ENCODE results near the gene NOS3. TPM values are rescaled to one million over a fixed set of nuclear protein-coding genes. Genes with fewer than 3 reads are reported as not detected.
"Not testable (repeated sequence)": the region's sequence is repeated elsewhere in the genome, so short reads cannot be mapped to it uniquely, and the experiment has no call there.

NOS3 gene
- total RNA-seq, 1 experiment from 2014 or later: 0.60 TPM

- no peak for DNase-seq (ENCODE audit: low spot score)
Observed at GRCh38 chr7:151017370-151017952, 26.6 kb downstream of the NOS3 start.

- DNase-seq (ENCODE audit: low spot score): no peak
Observed at GRCh38 chr7:151017953-151018420, 27.2 kb downstream of the NOS3 start.

- no peak for DNase-seq (ENCODE audit: low spot score)
Observed at GRCh38 chr7:151018421-151019129, 27.8 kb downstream of the NOS3 start.

- no peak for DNase-seq (ENCODE audit: low spot score)
Observed at GRCh38 chr7:151019130-151019447, 28.3 kb downstream of the NOS3 start.

- no peak for DNase-seq (ENCODE audit: low spot score)
Observed at GRCh38 chr7:151020231-151020630, 29.4 kb downstream of the NOS3 start.

- no peak for DNase-seq (ENCODE audit: low spot score)
Observed at GRCh38 chr7:151023232-151023631, 32.4 kb downstream of the NOS3 start.

GRCh38 chr7:151024435-151025056, 33.7 kb downstream of the NOS3 start, which contains the start of gene ATG9B:
ATG9B (minus strand) TSS chr7:151024494; CDS start chr7:151024423, 71 bp downstream.
- DNase-seq (ENCODE audit: low spot score): no peak

GRCh38 chr7:151025924-151026671, 35.3 kb downstream of the NOS3 start:
- DNase-seq (ENCODE audit: low spot score): no peak

- DNase-seq (ENCODE audit: low spot score): not testable (repeated sequence)
Observed at GRCh38 chr7:151026771-151027727, 36.2 kb downstream of the NOS3 start.

- DNase-seq (ENCODE audit: low spot score): not testable (repeated sequence)
Observed at GRCh38 chr7:151027728-151028130, 36.9 kb downstream of the NOS3 start.

GRCh38 chr7:151028131-151028947, 37.5 kb downstream of the NOS3 start, which contains the start of gene ABCB8:
ABCB8 (plus strand) TSS chr7:151028450; CDS start chr7:151028516, 66 bp downstream.
- DNase-seq (ENCODE audit: low spot score): peak; percentile 99

GRCh38 chr7:151028948-151029501, 38.2 kb downstream of the NOS3 start:
- DNase-seq (ENCODE audit: low spot score): no peak

GRCh38 chr7:151031011-151031410, 40.2 kb downstream of the NOS3 start:
- DNase-seq (ENCODE audit: low spot score): no peak

- no peak for DNase-seq (ENCODE audit: low spot score)
Observed at GRCh38 chr7:151032936-151033863, 42.4 kb downstream of the NOS3 start.

GRCh38 chr7:151033864-151034249, 43.0 kb downstream of the NOS3 start:
- DNase-seq (ENCODE audit: low spot score): no peak

- no peak for DNase-seq (ENCODE audit: low spot score)
Observed at GRCh38 chr7:151034312-151035025, 43.7 kb downstream of the NOS3 start.

GRCh38 chr7:151035026-151035717, 44.4 kb downstream of the NOS3 start:
- no peak for DNase-seq (ENCODE audit: low spot score)
